Measurements from ENCODE around the gene MCEE.
"Not testable (repeated sequence)": the region's sequence is repeated elsewhere in the genome, so short reads cannot be mapped to it uniquely, and the experiment has no call there.

- not testable (repeated sequence) for TF ChIP-seq CTCF (conservative IDR thresholded peaks at IDR 0.05); EZH2 (IDR thresholded peaks at IDR 0.05; ENCODE audit: low read depth)
Measured at GRCh38 chr2:71085325-71086003, 44.6 kb downstream of the MCEE start.
